Lower leg skin (tissue), 3 donors: ENCODE results near the gene NOTCH3.

Source experiments
- CTCF ChIP-seq, 3 donors: fragments of 450-650 bp; IDR thresholded peaks; one replicate each; pipeline ENCODE4 v1.5.1; 2016; ENCODE audit warnings: antibody characterized with exemption in 3 of 3, mild to moderate bottlenecking in 3 of 3, moderate library complexity in 2 of 3
- POLR2A ChIP-seq, 2 donors: fragments of 450-650 bp; IDR thresholded peaks; one replicate each; pipeline ENCODE4 v1.6.1; 2016 to 2017; ENCODE audit warnings: antibody characterized with exemption in 2 of 2, mild to moderate bottlenecking in 1 of 2, moderate library complexity in 1 of 2

- no peak for TF ChIP-seq CTCF (IDR thresholded peaks at IDR 0.05)
- no peak for TF ChIP-seq POLR2A (IDR thresholded peaks at IDR 0.05)
Measured at GRCh38 chr19:15178629-15179308, 22.0 kb downstream of the NOTCH3 start.
